Activated gamma-delta T cell treated with anti-CD3 and anti-CD28 coated beads, Interleukin-2, amount 50 U/mL, for 16 hours (primary cell): ENCODE data around the gene ANKRD2.

Experiments used
- DNase-seq: peaks from one replicate; pipeline ENCODE4 v3.0.0-alpha.2; 2020; ENCODE audit warnings: low read depth

ANKRD2 gene

DNA sequence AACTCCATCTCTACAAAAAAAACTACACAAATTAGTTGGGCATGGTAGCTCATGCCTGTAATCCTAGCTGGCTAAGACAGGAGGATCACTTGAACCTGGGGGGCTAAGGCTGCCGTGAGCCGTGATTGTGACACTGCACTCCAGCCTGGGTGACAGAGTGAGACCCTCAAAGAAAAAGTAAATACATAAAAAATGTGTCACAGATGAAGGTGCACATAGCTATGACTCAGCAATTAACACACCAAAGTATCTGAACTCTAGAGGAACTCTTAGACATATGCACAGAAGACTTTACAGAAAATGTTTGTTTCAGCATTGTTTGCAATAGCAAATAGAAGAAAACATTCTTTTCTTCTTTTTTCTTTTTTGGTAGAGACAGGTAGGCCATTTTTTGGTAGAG, 25.2 kb downstream of the ANKRD2 start:
- DNase-seq, result no peak

DNA sequence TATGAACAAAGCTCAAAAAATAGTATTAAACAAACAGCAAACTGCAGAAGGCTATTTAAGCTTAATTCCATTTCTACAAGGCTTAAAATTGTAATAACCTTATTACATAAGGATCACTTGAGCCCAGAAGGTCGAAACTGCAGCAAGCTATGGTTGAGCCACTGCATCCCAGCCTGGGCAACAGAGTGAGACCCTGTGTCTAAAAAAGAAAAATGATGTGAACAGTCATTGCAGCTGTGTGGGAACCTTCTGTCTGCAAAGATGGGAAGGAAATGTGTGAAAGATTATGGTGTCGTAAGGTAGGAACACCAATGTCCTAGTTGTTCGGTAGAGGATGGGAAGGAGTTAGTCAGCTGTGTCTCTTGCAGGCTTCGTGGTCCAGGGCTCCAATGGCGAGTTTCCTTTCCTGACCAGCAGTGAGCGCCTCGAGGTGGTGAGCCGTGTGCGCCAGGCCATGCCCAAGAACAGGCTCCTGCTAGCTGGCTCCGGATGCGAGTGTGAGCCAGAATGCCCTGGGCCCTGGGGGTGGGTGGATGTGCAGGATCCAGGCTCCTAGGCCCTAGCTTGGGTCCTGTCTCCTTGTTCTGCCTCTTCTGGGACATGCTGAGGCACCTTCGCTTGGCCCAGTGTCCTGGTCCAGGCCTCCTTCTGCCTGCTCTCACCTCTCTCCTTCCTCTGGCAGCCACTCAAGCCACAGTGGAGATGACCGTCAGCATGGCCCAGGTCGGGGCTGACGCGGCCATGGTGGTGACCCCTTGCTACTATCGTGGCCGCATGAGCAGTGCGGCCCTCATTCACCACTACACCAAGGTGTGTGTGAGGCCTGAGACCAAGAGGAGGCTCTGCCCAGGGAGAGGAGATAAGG, 26.1 kb downstream of the ANKRD2 start:
- no peak for DNase-seq

DNA sequence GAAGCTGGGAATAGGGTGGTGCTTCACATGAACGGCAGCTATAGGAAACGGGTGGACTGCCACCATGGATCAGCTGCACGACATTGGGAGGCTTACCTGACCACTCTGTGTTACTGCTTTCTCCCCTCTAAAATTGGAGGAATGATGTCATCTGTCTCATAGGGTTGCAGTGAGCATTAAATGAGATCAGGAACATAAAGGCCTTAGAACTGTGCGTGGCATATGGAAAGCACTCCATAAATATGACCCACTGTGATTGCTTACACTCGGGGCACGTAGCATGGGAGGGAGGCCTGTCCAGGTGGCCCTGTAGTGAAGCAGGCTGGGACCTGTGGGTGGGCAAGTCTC, 26.7 kb downstream of the ANKRD2 start:
- DNase-seq, result no peak

DNA sequence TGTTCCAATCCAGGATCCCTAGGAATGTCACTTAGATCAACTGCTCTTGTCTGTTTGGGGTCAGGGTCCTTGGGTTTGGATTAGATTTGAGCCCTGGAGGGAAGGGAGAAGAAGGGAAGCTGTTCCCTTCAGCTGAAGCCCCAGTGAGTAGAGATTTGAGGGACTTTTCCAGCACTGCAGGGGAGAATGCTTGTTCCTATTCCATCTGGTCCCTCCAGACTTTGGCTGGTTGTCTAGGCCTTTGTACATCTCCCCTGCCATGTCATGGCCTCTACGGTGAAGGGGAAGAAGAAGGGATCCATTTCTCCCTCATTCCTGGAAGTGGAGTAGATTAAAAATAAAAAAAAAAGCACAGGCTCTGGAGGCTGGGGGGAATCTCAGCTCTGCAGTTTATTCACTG, 28.0 kb downstream of the ANKRD2 start:
- DNase-seq, result no peak

DNA sequence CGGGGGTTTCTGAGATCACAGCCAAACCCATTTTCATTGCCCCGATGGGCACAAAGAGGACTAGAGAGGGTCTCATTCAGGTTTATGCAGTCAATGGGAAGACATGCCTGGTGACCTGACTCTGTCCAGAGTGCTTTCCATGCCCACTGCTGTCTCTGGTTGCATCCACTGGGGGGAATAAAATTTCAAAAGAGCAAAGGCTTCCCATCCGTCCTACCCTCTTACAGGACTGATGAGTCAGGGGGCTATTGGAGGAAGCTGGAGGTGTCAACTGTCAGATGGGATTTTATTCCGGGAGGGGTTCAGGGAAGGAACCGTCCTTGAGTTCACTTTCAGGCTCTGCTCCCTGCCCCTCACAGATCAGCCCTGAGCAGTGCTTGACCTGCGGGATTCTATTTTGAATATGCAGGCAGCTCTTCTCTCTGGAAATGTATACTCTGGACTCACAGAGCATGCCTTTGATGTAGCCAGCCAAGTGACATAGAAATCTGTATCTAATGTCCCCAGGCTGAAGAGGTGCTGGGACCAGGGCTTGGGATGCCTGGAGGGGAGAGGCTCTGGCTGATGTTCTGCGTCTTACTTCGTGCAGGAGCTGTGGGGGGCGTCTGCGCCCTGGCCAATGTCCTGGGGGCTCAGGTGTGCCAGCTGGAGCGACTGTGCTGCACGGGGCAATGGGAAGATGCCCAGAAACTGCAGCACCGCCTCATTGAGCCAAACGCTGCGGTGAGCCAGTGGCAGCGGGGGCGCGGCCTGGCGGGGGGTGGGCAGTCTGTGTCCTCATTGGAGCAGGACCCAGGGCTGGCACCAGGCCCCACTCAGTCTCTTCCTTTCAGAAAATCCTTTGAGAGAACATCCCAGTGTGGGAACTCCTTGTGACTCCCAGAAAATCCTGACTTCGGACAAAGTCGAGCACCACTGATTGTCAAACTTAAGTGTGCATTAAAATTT, 29.0 kb downstream of the ANKRD2 start:
- DNase-seq, result no peak

DNA sequence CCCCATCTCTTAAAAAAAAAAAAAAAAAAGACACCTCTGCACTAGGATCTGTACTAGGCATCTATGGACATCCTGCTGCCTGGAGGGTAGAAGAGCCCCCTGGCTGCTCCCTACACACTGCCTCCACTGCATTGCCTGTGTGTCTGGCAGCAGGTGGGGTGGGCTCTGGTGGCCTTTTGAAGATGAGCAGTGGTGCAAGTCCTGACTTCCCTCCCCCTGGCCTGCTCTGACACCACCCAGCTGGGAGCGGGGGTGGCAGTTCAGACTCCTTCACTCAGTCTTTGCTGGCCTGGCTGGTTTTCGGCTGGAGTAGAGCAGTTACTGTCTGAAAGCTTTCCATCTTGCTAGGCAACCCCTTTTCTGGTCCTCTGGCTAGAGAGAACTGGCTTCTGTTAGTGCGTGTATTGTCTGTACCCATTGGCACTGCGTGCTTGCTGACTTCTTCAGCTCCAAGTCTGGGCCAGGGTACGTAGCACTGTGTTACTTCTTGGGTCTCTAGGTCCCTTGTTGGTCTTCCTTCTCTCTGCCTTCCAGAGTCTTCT, 34.6 kb downstream of the ANKRD2 start:
- no peak for DNase-seq

DNA sequence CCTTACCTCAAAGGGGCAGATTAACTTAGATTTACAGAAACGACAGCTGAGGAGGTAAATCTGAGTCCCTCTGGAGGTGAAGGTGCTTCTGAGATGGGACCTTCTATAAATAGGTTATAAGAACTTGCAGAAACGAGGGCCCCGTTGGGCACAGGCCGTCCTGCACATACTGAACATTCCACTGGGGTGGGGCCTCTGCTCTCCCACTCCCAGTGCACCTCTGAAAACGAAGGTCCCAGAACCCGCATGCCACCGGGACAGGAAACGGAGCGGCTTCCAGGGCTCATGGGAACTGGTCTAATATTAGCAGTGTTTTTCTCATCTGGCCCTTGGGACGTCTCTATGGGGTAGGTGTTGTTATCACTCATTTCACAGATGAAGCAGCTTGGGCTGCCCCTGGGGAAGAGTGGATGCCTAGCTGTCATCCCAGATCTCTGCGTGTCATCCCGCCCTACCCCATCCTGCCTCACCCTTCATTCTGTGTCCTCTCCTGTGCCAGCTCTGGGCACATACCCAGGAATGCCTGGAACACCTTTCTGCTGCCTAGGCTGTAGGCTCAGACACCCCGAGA, 36.5 kb downstream of the ANKRD2 start:
- no peak for DNase-seq

DNA sequence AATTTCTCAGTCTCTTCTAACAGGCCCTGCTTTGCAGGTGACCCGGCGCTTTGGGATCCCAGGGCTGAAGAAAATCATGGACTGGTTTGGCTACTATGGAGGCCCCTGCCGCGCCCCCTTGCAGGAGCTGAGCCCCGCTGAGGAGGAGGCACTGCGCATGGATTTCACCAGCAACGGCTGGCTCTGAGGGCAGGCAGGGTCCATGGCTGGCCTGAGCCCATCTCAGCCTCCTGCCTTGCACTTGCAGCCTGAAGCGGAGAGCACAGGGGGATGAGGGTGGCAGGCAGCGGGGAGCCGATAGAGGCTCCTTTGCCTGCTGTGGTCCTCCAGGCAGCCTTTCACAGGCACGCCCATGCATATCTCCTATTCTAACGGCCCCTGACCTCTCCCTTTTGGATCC, 38.9 kb downstream of the ANKRD2 start:
- no peak for DNase-seq

DNA sequence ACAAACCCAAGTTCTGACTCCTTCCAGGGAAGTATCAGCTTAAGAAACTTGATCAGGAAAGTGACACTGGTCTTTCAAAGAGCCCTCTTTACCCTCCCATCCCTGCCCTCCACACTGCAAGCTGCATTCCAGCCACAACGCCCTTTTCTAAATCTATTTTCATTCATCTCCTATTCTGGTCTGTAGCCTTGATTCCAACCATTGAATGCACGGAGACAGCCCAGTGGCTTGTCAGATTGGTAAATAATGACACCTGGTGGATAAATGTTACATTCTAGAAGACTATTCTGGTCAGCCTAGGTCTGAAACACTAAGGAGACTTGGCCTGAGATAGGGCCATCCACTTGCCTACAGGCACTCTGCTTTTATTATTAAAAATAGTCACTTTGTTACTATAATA, 39.8 kb downstream of the ANKRD2 start:
- DNase-seq, result no peak

DNA sequence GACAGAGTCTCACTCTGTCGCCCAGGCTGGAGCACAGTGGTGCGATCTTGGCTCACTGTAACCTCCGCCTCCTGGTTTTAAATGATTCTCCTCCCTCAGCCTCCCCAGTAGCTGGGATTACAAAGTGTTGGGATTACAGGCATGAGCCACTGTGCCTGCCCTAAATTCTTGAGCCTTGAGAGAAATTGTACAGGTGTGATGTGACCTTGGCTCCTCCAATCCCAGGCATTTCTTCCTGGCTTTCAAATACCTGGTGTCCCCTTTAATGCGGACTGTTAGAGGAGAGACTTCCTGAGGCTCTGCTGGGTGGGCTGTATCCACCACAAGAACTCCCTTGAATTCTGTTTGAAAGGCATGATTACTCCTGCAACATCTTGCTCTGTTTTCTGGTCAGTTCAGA, 45.7 kb downstream of the ANKRD2 start:
- no peak for DNase-seq

DNA sequence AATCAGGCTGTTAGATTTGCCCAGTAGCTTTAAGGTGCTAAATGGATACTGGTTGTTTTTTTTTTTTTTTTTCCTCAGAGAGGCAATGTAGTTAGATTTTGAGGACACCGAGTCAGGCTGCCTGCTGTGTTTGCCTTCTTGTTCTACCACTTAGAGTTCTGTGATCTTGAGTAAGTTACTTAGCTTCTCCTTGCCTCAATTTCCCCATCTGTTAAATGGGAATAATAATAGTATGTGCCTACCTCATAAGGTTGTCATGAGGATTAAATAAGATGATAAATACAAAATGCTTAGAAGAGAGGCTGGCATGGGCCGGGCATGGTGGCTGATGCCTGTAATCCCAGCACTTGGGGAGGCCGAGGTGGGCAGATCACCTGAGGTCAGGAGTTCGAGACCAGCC, 46.2 kb downstream of the ANKRD2 start:
- DNase-seq, result no peak

DNA sequence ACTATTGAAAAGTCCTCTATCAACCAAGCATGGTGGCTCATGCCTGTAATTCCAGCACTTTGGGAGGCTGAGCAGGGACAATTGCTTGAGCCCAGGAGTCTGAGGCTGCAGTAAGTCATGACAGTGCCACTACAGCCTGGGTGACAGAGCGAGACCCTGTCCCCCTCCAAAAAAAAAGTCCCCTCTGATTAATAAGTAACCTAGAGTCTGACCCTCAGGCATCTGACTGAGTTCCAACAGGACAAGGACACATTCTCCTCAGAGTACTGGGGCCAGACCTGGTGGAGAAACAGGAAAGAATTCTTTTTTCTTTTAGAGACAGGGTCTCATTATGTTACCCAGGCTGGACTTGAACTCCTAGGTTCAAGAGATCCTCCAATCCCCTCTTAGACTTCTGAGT, 50.7 kb downstream of the ANKRD2 start:
- DNase-seq, result no peak

DNA sequence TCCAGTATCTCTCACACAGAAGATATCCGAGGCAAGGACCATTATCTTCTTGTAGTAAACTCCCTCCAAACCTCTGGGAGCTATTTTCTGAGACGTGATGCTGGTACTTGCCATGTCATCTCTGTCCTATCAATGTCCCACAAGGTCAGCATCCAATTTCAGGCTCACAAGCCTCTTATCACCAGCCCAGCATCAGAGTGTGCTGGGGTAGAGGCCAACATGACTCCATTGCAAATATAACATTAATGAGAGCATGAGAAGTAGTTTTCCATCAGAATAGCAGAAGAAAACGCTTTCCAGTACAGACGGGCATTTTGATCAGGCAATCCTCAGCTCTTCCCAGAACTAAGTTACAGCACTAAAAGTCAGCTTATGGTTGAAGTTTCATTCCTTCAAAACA, 55.2 kb downstream of the ANKRD2 start:
- no peak for DNase-seq

DNA sequence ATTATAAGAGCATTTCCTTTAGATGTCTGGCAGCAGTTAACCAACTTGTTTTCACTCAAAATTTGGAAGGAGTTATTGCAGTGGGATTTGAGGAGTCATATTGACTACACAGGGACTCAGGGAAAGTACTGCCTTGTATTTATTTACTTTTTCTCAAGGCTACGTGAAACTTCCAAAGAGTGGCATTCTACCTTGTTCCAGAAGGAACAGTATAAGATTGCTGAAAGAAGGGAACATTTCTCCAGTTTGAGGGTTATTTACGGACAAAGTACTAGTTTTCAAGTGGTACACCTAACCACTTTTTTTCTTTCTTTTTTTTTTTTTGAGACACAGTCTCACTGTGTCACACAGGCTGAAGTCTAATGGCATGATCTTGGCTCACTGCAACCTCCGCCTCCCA, 55.6 kb downstream of the ANKRD2 start:
- DNase-seq, result no peak

DNA sequence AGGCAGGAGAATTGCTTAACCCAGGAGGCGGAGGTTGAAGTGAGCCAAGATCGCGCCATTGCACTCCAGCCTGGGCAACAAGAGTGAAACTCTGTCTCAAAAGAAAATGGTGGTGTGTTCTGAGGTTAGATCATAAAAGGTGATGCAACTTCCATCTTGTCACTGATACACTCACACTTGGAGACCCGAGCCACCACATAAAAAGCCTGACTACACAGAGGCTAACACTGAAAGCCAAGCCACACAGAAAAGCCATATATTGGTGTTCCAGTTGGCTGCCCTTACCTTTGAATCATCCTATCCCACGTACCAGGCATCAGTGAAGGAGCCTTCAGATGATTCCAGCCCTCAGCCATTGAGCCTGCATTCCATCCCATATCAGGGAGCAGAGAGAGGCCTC, 56.7 kb downstream of the ANKRD2 start:
- DNase-seq, result no peak

DNA sequence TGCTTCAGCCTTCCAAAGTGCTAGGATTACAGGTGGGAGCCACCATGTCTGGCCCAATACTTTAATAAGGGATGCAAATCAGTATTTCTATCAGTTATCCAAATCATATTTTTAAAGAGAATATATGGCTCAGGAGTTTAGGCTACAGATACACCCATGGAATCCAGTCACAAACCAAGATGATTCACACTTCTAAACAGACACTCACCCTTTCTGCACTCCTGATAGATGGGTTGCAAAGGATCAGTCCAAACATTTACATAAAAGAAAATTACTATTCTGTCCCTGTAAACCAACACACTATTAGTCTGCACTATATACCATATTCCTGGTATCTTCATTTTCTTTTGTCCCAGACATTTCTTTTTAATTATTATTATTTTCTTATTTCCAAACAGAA, 58.5 kb downstream of the ANKRD2 start:
- DNase-seq, result no peak

DNA sequence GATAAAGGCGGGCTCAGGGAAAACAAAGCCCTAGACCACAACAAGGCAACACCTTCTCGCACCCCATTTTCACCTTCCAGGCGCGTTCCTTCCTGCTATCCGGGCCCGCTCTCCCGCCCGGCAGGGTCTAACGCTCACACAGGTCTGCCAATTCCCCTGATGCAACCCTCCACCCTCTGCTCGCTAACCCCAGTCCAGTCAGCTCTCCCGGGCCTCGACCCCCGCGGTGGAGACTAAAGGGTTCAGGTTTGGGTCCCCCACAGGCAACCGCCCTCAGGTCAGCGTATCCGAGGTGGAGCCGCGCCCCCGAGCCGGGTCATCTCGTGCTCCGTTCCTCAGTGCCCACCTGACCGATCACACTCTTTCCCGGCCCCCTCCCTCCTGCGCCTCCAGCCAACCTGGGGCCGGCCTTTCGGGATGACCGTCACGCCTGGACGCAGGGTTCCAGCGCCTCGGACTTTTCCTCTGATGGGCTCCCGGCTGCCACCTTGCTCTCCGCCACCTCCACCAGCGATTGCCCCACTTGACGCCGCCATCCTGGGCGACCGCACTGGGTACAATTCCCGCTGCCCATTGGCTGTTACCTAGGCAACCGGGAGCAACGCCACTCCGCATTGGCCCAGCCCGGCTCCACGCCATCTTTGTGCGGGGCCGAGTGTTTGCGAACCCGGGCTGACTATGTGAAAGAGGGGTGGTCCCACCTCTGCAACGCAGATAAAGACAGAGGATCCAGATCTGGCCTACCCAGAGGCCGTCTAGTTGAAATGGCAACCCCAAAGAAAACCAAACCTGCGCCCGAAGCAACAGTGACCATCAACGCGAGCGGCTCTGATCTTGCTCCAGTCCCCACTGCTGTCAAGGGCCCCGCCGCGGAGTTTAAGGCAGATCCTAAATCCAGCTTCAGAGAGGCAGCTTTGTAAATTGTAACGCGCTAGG, 60.6 kb downstream of the ANKRD2 start, which contains the start of gene MORN4:
TSS of gene MORN4 (minus strand) at position 552 of the 936 bp plus-strand sequence. CDS start 13,847 bp downstream, outside the sequence.
- DNase-seq, result peak; percentile 86
